HCT116 (cell line): ENCODE results near the gene CNKSR1. TPM values are rescaled to one million over a fixed set of nuclear protein-coding genes. Genes with fewer than 3 reads are reported as not detected.

Experiments
- ATAC-seq: fragments of 200-7000 bp; cut with Tn5 transposase; 2 replicates; pipeline ENCODE4 v1.9.1; 2020; ENCODE audit warnings: mild to moderate bottlenecking, moderate library complexity
- BruUV-seq: library from RNA; stranded (reverse); fragments of 400-500 nt; replicated peaks from 2 replicates; lab custom pipeline; 2021; lab: Mats Ljungman, UMichigan
- CTCF ChIA-PET: fragments of 300-600 bp; sonication (Branson Sonifier 250); formaldehyde crosslinking; loops from one replicate; lab custom pipeline; 2021; ENCODE audit warnings: antibody characterized with exemption; lab: Charles Lee
- POLR2A ChIA-PET: fragments of 300-600, 350-600 bp; sonication (Branson Sonifier 250); formaldehyde crosslinking; loops from one replicate; lab custom pipeline; 2021; ENCODE audit warnings: antibody characterized with exemption; lab: Charles Lee
- RAD21 ChIA-PET, 2 experiments: fragments of 300-600 bp; sonication (Branson Sonifier 250); formaldehyde crosslinking; loops; one replicate each; lab custom pipeline; 2023; ENCODE audit warnings: low total read pairs in 2 of 2; ENCODE audit not compliant: uncharacterized antibody in 2 of 2, unreplicated experiment in 2 of 2, low non-redundant PET in 1 of 2; lab: Charles Lee
- DNase-seq: peaks from one replicate; pipeline ENCODE4 v3.0.0-alpha.2; 2010; ENCODE audit warnings: low read depth, low spot score
- H2AFZ ChIP-seq: fragments of 200-600 bp; shearing (Covaris generic), sonication (generic); 2 replicates; pipeline ENCODE4 v1.6.1; 2017; ENCODE audit warnings: low read depth, mixed run types, mixed read lengths, antibody characterized with exemption, low read length; ENCODE audit not compliant: poor library complexity, severe bottlenecking
- H3K27ac ChIP-seq: 2 replicates; pipeline ENCODE4 v1.5.1; 2012; ENCODE audit warnings: low read depth, low read length
- H3K27me3 ChIP-seq: fragments of 200-600 bp; sonication (generic); 2 replicates; pipeline ENCODE4 v1.6.1; 2016; ENCODE audit warnings: mixed run types, low read length, mixed read lengths; ENCODE audit not compliant: insufficient read depth
- H3K36me3 ChIP-seq, 2 experiments: fragments of 200-500 bp in 1 of 2; fragments of 200-600 bp in 1 of 2; sonication (Bioruptor generic) in 1 of 2; sonication (generic) in 1 of 2; 2 replicates each; pipeline versions ENCODE4 v1.5.1 to v1.6.1; 2014 to 2016; ENCODE audit warnings: low read length in 2 of 2, inconsistent platforms in 1 of 2, mixed read lengths in 1 of 2, mixed run types in 1 of 2; ENCODE audit not compliant: insufficient read depth in 2 of 2, control insufficient read depth in 1 of 2
- H3K4me1 ChIP-seq, 2 experiments: fragments of 200-600 bp in 1 of 2; sonication (generic) in 1 of 2; 2 replicates each; pipeline versions ENCODE4 v1.5.1 to v1.6.1; 2012 to 2017; ENCODE audit warnings: low read length in 2 of 2, inconsistent platforms in 1 of 2, mild to moderate bottlenecking in 1 of 2, mixed read lengths in 1 of 2, mixed run types in 1 of 2, moderate library complexity in 1 of 2; ENCODE audit not compliant: insufficient read depth in 2 of 2, control insufficient read depth in 1 of 2
- H3K4me2 ChIP-seq: fragments of 200-600 bp; sonication (generic); 2 replicates; pipeline ENCODE4 v1.6.1; 2017; ENCODE audit warnings: mixed run types, low read length, mixed read lengths
- H3K4me3 ChIP-seq, 2 experiments: fragments of 200-600 bp in 1 of 2; sonication (generic) in 1 of 2; replicated peaks in 1 of 2; 2 replicates each; pipeline ENCODE4 v1.5.1; 2011 to 2016; ENCODE audit warnings: low read length in 2 of 2, control low read depth in 1 of 2, low read depth in 1 of 2, mild to moderate bottlenecking in 1 of 2, mixed read lengths in 1 of 2, mixed run types in 1 of 2
- H3K79me2 ChIP-seq: fragments of 200-600 bp; sonication (generic); 2 replicates; pipeline ENCODE4 v1.6.1; 2017; ENCODE audit warnings: mild to moderate bottlenecking, mixed run types, low read length, moderate library complexity, mixed read lengths; ENCODE audit not compliant: insufficient read depth
- H3K9ac ChIP-seq: fragments of 200-600 bp; sonication (generic); 2 replicates; pipeline ENCODE4 v1.6.1; 2016; ENCODE audit warnings: low read length, mixed read lengths
- H3K9me2 ChIP-seq: fragments of 200-600 bp; sonication (generic), shearing (Covaris generic); 2 replicates; pipeline ENCODE4 v1.6.1; 2017; ENCODE audit warnings: mixed run types, mild to moderate bottlenecking, moderate library complexity; ENCODE audit not compliant: insufficient read depth
- H3K9me3 ChIP-seq, 2 experiments: fragments of 200-500 bp in 1 of 2; fragments of 200-600 bp in 1 of 2; sonication (Bioruptor generic) in 1 of 2; sonication (generic) in 1 of 2; 2 replicates each; pipeline ENCODE4 v1.6.1; 2014 to 2017; ENCODE audit warnings: low read length in 2 of 2, mixed read lengths in 2 of 2, inconsistent platforms in 1 of 2, low read depth in 1 of 2, mild to moderate bottlenecking in 1 of 2, mixed run types in 1 of 2, moderate library complexity in 1 of 2; ENCODE audit not compliant: control insufficient read depth in 1 of 2, insufficient read depth in 1 of 2
- H4K20me1 ChIP-seq: fragments of 200-600 bp; sonication (generic), shearing (Covaris generic); 2 replicates; pipeline ENCODE4 v1.6.1; 2017; ENCODE audit warnings: mixed run types, mild to moderate bottlenecking, moderate library complexity; ENCODE audit not compliant: insufficient read depth
- ELF1 ChIP-seq: IDR thresholded peaks from 2 replicates; pipeline ENCODE4 v1.6.1; 2012; ENCODE audit warnings: low read depth, borderline replicate concordance
- EZH2 ChIP-seq: fragments of 200-600 bp; sonication (generic); IDR thresholded peaks from 2 replicates; pipeline ENCODE4 v1.6.1; 2017; ENCODE audit warnings: antibody characterized with exemption, mixed run types
- EZH2phosphoT487 ChIP-seq: fragments of 200-600 bp; IDR thresholded peaks from 2 replicates; pipeline ENCODE4 v1.6.1; 2018; ENCODE audit warnings: antibody characterized with exemption, borderline replicate concordance
- JUND ChIP-seq: IDR thresholded peaks from 2 replicates; pipeline ENCODE4 v1.6.1; 2012
- POLR2AphosphoS5 ChIP-seq: IDR thresholded peaks from 2 replicates; pipeline ENCODE4 v1.6.1; 2011; ENCODE audit warnings: mild to moderate bottlenecking, low read depth, low read length, moderate library complexity
- SIN3A ChIP-seq: IDR thresholded peaks from 2 replicates; pipeline ENCODE4 v1.6.1; 2012; ENCODE audit warnings: low read depth
- SP1 ChIP-seq: IDR thresholded peaks from 2 replicates; pipeline ENCODE4 v1.6.1; 2012; ENCODE audit warnings: low read depth
- YY1 ChIP-seq: IDR thresholded peaks from 2 replicates; pipeline ENCODE4 v1.6.1; 2011; ENCODE audit warnings: low read length, low read depth, moderate library complexity, mild to moderate bottlenecking; ENCODE audit not compliant: insufficient replicate concordance; ENCODE audit errors: extremely low read depth
- ZNF274 ChIP-seq: fragments of 200-500 bp; sonication (Bioruptor generic); IDR thresholded peaks from 2 replicates; pipeline ENCODE4 v1.6.1; 2014; ENCODE audit warnings: mild to moderate bottlenecking, low read depth, low read length, inconsistent platforms
- intact Hi-C: fragments of 100-400 bp; cut with micrococcal nuclease; formaldehyde crosslinking; loops from 2 replicates; pipeline ENCODE4 v1.10.0; 2022
- total RNA-seq: library from RNA; stranded (reverse); gene quantifications from one replicate; pipeline ENCODE4 v1.2.1, GENCODE V29; 2021; ENCODE audit not compliant: unreplicated experiment
- TF ChIP-seq, protein P1 (sequence below): IDR thresholded peaks from 2 replicates; pipeline ENCODE4 v1.6.1; 2012; ENCODE audit warnings: low read depth
- TF ChIP-seq, protein P2 (sequence below): IDR thresholded peaks from 2 replicates; pipeline ENCODE4 v1.6.1; 2011; ENCODE audit warnings: mild to moderate bottlenecking, low read length, moderate library complexity; ENCODE audit not compliant: insufficient replicate concordance; ENCODE audit errors: extremely low read depth

The CNKSR1 gene
- total RNA-seq, 1 experiment from 2014 or later, result 26.6 TPM

DNA sequence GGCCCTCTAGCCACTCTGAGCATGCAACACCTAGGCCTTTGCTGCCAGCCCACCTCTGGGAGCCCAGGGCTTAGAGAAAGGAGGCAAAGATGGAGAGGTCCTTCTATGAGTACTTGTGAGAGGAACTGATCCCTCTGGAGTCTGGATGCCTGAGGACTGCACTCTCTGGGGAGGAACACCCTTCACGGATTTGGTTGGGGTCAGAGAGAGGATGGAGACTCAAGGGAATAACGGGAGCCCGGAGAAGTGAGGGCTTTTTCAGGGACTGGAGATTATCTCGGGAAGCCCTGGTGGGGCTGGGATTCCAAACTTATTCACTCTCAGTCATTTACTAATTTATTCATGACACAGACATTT lies 8.1 kb upstream of the CNKSR1 start:
- Histone ChIP-seq H3K27me3 (no peaks in the 10 kb centered on the region), H3K4me3 (peak overlapping the region; percentile 89 to 96; a peak in 2 of 4 replicates), H2AFZ (peak overlapping the region; percentile 33), H3K27ac (no peak overlapping the region), H3K36me3 (no peaks in the 10 kb centered on the region; a peak in 1 of 4 replicates), H3K4me1 (peaks cover 4 to 28% of the 10 kb centered on the region in 2 experiments; a peak in 3 of 4 replicates), H3K79me2 (peaks cover 20% of the 10 kb centered on the region), H3K9me3 (no peaks in the 10 kb centered on the region), H4K20me1 (no peaks in the 10 kb centered on the region), H3K9ac (peak overlapping the region; percentile 93), H3K9me2 (no peaks in the 10 kb centered on the region), H3K4me2 (peak overlapping the region; percentile 98)
- intact Hi-C loops, result loop anchor here (5.0 kb wide), 3 partner anchors 132 to 223 kb away; no protein-coding TSS in a partner anchor
- ChIA-PET POLR2A (interaction anchor here (1.2 to 1.6 kb wide), 4 partner anchors 8 to 65 kb away, joined by 3 to 8 read pairs (median 5); partner anchors contain the start of gene CEP85), RAD21 (interaction anchor here (0.7 to 1.0 kb wide), 2 partner anchors 65 kb away, joined by 4 to 6 read pairs; partner anchors contain the start of gene CEP85 (in 2 of the 2)), CTCF (interaction anchor here (0.9 to 2.0 kb wide), 18 partner anchors 8 to 248 kb away, joined by 3 to 27 read pairs (median 4); partner anchors contain the start of gene CEP85)
- ATAC-seq (no peak), DNase-seq (no peak)
- BruUV-seq, result no TSS peak
- no peak for TF ChIP-seq SP1
- TF ChIP-seq JUND, result no peak
- TF ChIP-seq YY1, result no peak
- no peak for TF ChIP-seq SIN3A
- TF ChIP-seq ELF1, result no peak
- TF ChIP-seq ZNF274, result no peak

DNA sequence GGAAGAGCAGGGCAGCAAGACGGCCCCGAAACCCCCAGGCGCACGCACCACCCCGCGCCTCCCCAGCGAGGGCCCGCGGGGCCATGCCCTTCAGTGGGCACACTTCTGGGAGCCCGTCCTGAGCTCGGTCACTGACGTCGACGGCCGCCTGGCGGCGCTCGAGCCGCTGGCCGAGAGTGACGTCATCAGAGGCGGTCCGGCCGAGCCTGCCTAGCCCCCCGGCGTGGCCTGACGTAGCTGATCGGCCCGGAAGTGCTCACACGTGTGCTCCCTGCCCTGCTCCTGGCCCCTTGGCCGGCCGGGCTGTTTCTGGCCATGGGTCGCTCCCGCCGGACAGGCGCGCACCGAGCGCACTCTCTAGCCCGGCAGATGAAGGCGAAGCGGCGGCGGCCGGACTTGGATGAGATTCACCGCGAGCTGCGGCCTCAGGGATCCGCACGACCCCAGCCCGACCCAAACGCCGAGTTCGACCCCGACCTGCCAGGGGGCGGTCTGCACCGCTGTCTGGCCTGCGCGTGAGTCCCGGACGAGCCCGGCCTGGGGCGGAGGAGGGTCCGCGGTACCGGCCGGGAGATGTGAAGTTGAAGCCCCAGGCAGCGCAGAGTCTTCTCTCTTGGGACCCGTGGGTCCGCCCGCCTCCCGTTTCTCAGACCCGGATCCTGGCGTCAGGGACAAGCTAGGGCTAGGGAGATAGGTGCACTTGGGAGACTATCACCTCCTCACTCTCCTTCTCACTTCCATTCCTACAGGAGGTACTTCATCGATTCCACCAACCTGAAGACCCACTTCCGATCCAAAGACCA lies 7.4 kb upstream of the CNKSR1 start, which contains the start of gene ZNF593:
ZNF593 (plus strand) TSS at position 240 of the 803 bp plus-strand sequence; CDS start at position 316, 76 bp downstream.
- H3K4me2 ChIP-seq, result peak within 1 kb of the TSS; percentile 98
- no peaks in the 10 kb centered on the region for H3K27me3 ChIP-seq
- H3K4me1 ChIP-seq, result peaks cover 4 to 22% of the 10 kb centered on the region in 2 experiments; a peak in 3 of 4 replicates
- peak within 1 kb of the TSS; percentile 33 for H2AFZ ChIP-seq
- peak within 1 kb of the TSS; percentile 89 to 96 for H3K4me3 ChIP-seq
- H3K9me2 ChIP-seq, result no peaks in the 10 kb centered on the region
- H3K9ac ChIP-seq, result peak within 1 kb of the TSS; percentile 93
- peak; percentile 86 for DNase-seq
- no peaks in the 10 kb centered on the region for H3K9me3 ChIP-seq
- H3K36me3 ChIP-seq, result no peaks in the 10 kb centered on the region; a peak in 1 of 4 replicates
- H3K79me2 ChIP-seq, result peaks cover 20% of the 10 kb centered on the region
- TSS peak; percentile 87 for BruUV-seq
- H3K27ac ChIP-seq, result peak within 1 kb of the TSS; percentile 74
- ChIA-PET CTCF (interaction anchor here (0.7 to 2.0 kb wide), 20 partner anchors 8 to 247 kb away, joined by 3 to 27 read pairs (median 4); partner anchors contain the start of gene CEP85), POLR2A (interaction anchor here (1.2 to 1.6 kb wide), 4 partner anchors 9 to 64 kb away, joined by 3 to 8 read pairs (median 5); partner anchors contain the start of gene CEP85), RAD21 (interaction anchor here (0.7 to 1.0 kb wide), 2 partner anchors 64 kb away, joined by 4 to 6 read pairs; partner anchors contain the start of gene CEP85 (in 2 of the 2))
- intact Hi-C loops, result loop anchor here (5.0 kb wide), 3 partner anchors 133 to 222 kb away; no protein-coding TSS in a partner anchor
- peak; percentile 92 for ATAC-seq
- no peaks in the 10 kb centered on the region for H4K20me1 ChIP-seq
- TF ChIP-seq, protein P1, sequence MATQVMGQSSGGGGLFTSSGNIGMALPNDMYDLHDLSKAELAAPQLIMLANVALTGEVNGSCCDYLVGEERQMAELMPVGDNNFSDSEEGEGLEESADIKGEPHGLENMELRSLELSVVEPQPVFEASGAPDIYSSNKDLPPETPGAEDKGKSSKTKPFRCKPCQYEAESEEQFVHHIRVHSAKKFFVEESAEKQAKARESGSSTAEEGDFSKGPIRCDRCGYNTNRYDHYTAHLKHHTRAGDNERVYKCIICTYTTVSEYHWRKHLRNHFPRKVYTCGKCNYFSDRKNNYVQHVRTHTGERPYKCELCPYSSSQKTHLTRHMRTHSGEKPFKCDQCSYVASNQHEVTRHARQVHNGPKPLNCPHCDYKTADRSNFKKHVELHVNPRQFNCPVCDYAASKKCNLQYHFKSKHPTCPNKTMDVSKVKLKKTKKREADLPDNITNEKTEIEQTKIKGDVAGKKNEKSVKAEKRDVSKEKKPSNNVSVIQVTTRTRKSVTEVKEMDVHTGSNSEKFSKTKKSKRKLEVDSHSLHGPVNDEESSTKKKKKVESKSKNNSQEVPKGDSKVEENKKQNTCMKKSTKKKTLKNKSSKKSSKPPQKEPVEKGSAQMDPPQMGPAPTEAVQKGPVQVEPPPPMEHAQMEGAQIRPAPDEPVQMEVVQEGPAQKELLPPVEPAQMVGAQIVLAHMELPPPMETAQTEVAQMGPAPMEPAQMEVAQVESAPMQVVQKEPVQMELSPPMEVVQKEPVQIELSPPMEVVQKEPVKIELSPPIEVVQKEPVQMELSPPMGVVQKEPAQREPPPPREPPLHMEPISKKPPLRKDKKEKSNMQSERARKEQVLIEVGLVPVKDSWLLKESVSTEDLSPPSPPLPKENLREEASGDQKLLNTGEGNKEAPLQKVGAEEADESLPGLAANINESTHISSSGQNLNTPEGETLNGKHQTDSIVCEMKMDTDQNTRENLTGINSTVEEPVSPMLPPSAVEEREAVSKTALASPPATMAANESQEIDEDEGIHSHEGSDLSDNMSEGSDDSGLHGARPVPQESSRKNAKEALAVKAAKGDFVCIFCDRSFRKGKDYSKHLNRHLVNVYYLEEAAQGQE, result no peak
- TF ChIP-seq EZH2phosphoT487 (no peak), JUND (no peak), POLR2AphosphoS5 (peak; percentile 91), EZH2 (no peak)
- TF ChIP-seq, protein P2, sequence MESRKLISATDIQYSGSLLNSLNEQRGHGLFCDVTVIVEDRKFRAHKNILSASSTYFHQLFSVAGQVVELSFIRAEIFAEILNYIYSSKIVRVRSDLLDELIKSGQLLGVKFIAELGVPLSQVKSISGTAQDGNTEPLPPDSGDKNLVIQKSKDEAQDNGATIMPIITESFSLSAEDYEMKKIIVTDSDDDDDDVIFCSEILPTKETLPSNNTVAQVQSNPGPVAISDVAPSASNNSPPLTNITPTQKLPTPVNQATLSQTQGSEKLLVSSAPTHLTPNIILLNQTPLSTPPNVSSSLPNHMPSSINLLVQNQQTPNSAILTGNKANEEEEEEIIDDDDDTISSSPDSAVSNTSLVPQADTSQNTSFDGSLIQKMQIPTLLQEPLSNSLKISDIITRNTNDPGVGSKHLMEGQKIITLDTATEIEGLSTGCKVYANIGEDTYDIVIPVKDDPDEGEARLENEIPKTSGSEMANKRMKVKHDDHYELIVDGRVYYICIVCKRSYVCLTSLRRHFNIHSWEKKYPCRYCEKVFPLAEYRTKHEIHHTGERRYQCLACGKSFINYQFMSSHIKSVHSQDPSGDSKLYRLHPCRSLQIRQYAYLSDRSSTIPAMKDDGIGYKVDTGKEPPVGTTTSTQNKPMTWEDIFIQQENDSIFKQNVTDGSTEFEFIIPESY, result peak; percentile 43
